ENCODE data around the gene ZSCAN18. TPM values are rescaled to one million over a fixed set of nuclear protein-coding genes. Genes with fewer than 3 reads are reported as not detected.

ZSCAN18 gene
- total RNA-seq, 4 donors from 2014 or later: 9.0 to 49.6 (median 21.1) TPM

- no peak for TF ChIP-seq POLR2A (IDR thresholded peaks at IDR 0.05)
- TF ChIP-seq, protein P1, sequence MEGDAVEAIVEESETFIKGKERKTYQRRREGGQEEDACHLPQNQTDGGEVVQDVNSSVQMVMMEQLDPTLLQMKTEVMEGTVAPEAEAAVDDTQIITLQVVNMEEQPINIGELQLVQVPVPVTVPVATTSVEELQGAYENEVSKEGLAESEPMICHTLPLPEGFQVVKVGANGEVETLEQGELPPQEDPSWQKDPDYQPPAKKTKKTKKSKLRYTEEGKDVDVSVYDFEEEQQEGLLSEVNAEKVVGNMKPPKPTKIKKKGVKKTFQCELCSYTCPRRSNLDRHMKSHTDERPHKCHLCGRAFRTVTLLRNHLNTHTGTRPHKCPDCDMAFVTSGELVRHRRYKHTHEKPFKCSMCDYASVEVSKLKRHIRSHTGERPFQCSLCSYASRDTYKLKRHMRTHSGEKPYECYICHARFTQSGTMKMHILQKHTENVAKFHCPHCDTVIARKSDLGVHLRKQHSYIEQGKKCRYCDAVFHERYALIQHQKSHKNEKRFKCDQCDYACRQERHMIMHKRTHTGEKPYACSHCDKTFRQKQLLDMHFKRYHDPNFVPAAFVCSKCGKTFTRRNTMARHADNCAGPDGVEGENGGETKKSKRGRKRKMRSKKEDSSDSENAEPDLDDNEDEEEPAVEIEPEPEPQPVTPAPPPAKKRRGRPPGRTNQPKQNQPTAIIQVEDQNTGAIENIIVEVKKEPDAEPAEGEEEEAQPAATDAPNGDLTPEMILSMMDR (IDR thresholded peaks at IDR 0.05): no peak
- H3K27me3 ChIP-seq: no peaks in the 10 kb centered on the region
- H3K4me3 ChIP-seq: no peak overlapping the region
- WGBS, 2 donors: 88 to 93% methylated on average over 4 to 5 of the region's 7 CpGs
- intact Hi-C loops (cut with DNase I): no loop called here
- no peak overlapping the region for H3K27ac ChIP-seq
- H3K4me1 ChIP-seq: peaks cover 0 to 12% (median 5%) of the 10 kb centered on the region in 3 donors
- peaks cover 0 to 78% (median 27%) of the 10 kb centered on the region in 3 donors for H3K9me3 ChIP-seq
- H3K36me3 ChIP-seq: peaks cover 0 to 41% (median 0%) of the 10 kb centered on the region in 3 donors
- no peak for DNase-seq
These were observed 5.0 kb downstream of the ZSCAN18 start for GRCh38 chr19:58093071-58093470.

- H3K27ac ChIP-seq: no peak overlapping the region
- no peak overlapping the region for H3K4me3 ChIP-seq
- H3K27me3 ChIP-seq: no peaks in the 10 kb centered on the region
- H3K9me3 ChIP-seq: peaks cover 0 to 91% (median 33%) of the 10 kb centered on the region in 3 donors
- 77 to 85% methylated on average over 4 to 10 of the region's 11 CpGs for WGBS, 2 donors
- TF ChIP-seq, protein P1 (IDR thresholded peaks at IDR 0.05): no peak
- no peak for TF ChIP-seq POLR2A (IDR thresholded peaks at IDR 0.05)
- intact Hi-C loops (cut with DNase I): no loop called here
- H3K36me3 ChIP-seq: peaks cover 0 to 57% (median 0%) of the 10 kb centered on the region in 3 donors
- no peak for DNase-seq
- H3K4me1 ChIP-seq: peaks cover 0 to under 1% (median 0%) of the 10 kb centered on the region in 3 donors
These were observed 6.6 kb downstream of the ZSCAN18 start for GRCh38 chr19:58091251-58091995.

DNA sequence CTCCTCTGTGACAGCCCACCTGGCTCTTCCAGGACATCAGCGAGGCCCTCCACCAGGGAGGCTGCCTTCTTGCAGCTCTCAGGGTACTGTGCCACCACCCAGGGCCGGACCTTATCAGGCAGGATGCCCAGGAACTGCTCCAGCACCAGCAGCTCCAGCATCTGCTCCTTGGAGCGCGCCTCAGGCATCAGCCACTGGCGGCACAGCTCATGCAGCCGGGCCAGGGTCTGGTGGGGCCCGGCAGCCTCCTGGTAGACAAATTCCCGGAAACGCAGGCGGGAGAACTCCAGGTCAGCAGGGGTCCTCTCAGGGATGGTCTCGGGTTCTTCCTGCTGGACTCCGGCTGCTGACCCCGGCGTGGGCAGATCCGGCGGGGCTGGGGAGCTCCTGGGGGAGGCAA lies 8.2 kb downstream of the ZSCAN18 start:
- 100% methylated on average over 1 of the region's 16 CpGs; no CpG with 5 or more reads in 1 of the 2 donors for WGBS, 2 donors
- TF ChIP-seq, protein P1 (IDR thresholded peaks at IDR 0.05): no peak
- no peak for TF ChIP-seq POLR2A (IDR thresholded peaks at IDR 0.05)
- Histone ChIP-seq H3K4me1 (no peaks in the 10 kb centered on the region), H3K36me3 (peaks cover 10 to 66% (median 11%) of the 10 kb centered on the region in 3 donors), H3K9me3 (peaks cover 0 to 91% (median 49%) of the 10 kb centered on the region in 3 donors), H3K4me3 (no peak overlapping the region), H3K27ac (no peak overlapping the region), H3K27me3 (no peaks in the 10 kb centered on the region)
- intact Hi-C loops (cut with DNase I): no loop called here
- no peak for DNase-seq

GRCh38 chr19:58088521-58089052 lies 9.4 kb downstream of the ZSCAN18 start:
- H3K27me3 ChIP-seq: no peaks in the 10 kb centered on the region
- no peak for DNase-seq
- no peak for TF ChIP-seq POLR2A (IDR thresholded peaks at IDR 0.05)
- no peaks in the 10 kb centered on the region for H3K4me1 ChIP-seq
- H3K4me3 ChIP-seq: no peak overlapping the region
- no peak overlapping the region for H3K27ac ChIP-seq
- intact Hi-C loops (cut with DNase I): no loop called here
- H3K36me3 ChIP-seq: peaks cover 14 to 74% (median 14%) of the 10 kb centered on the region in 3 donors
- peaks cover 0 to 91% (median 56%) of the 10 kb centered on the region in 3 donors for H3K9me3 ChIP-seq
- WGBS, 2 donors: 100% methylated on average over 3 of the region's 13 CpGs; no CpG with 5 or more reads in 1 of the 2 donors

DNA sequence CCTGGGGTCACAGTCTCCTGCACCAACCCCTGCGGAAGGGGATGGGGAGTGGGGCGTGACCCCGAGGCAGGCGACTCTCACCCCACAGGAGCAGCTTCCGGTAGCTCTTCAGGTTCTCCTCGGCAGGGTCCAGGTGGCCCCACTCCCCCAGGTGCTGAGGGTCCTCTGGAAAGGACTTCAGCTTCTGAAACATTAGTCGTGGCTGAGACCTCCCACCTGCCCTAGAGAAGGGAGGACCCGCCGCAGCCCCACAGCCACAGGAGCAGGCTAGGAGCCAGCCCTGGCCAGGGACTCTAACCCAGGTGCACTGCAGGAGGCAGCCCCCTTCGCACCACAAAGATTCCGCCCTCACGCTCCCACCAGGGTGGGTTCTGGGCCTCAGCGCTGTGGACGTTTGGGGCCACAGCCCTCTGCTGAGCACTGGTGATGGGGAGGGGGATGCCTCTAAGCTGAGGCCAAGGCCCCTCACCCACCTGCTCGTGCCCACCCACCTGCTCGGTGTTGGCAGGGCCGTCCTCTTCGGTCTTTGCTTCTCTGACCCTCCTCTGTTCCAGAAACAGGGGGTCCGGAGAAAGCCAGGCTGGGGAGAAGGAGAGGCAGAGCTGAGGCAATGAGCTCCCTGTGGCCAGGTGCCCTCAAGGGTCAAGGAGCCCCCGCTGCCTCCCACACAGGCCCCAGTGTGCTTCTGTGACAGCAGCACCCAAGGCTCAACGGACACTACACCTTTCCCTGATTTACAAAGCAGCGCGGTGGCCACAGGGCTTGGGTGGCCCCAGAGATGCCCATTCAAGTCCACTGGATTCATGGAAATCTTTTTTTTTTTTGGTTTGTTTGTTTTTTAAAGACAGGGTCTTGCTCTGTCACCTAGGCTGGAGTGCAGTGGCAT lies 11.0 kb downstream of the ZSCAN18 start:
- Histone ChIP-seq H3K36me3 (peaks cover 14 to 76% (median 14%) of the 10 kb centered on the region in 3 donors), H3K9me3 (peaks cover 3 to 96% (median 68%) of the 10 kb centered on the region in 3 donors), H3K4me1 (no peaks in the 10 kb centered on the region), H3K4me3 (no peak overlapping the region), H3K27me3 (no peaks in the 10 kb centered on the region), H3K27ac (no peak overlapping the region)
- 89 to 92% methylated on average over 8 of the region's 23 CpGs for WGBS, 2 donors
- intact Hi-C loops (cut with DNase I): no loop called here
- DNase-seq: no peak
- TF ChIP-seq POLR2A (IDR thresholded peaks at IDR 0.05): no peak

All from esophagus squamous epithelium (tissue), 5 donors.